Liver (tissue), 9 donors: ENCODE measurements around the gene CARM1. TPM values are rescaled to one million over a fixed set of nuclear protein-coding genes. Genes with fewer than 3 reads are reported as not detected.

Experiments
- DNase-seq: peaks from one replicate; pipeline ENCODE4 v3.0.0-alpha.2; 2017; ENCODE audit warnings: low spot score
- H3K27ac ChIP-seq, 2 donors: one replicate each; pipeline ENCODE4 v1.7.0; 2013; ENCODE audit warnings: inconsistent platforms in 2 of 2, low read length in 2 of 2, control low read depth in 1 of 2, low read depth in 1 of 2, mild to moderate bottlenecking in 1 of 2
- H3K27me3 ChIP-seq, 4 donors: one replicate each; pipeline versions ENCODE4 v1.6.1 to v1.7.0; 2013; ENCODE audit warnings: low read length in 3 of 4, inconsistent platforms in 1 of 4, mild to moderate bottlenecking in 1 of 4, moderate library complexity in 1 of 4; ENCODE audit not compliant: control insufficient read depth in 4 of 4, insufficient read depth in 4 of 4
- H3K36me3 ChIP-seq, 4 donors: one replicate each; pipeline versions ENCODE4 v1.6.1 to v1.7.0; 2013; ENCODE audit warnings: low read length in 3 of 4, mild to moderate bottlenecking in 3 of 4, low read depth in 1 of 4, moderate library complexity in 1 of 4; ENCODE audit not compliant: control insufficient read depth in 4 of 4, insufficient read depth in 3 of 4
- H3K4me1 ChIP-seq, 4 donors: one replicate each; pipeline versions ENCODE4 v1.6.1 to v1.7.0; 2013; ENCODE audit warnings: low read length in 3 of 4, mild to moderate bottlenecking in 3 of 4, moderate library complexity in 1 of 4; ENCODE audit not compliant: control insufficient read depth in 4 of 4, insufficient read depth in 4 of 4
- H3K4me3 ChIP-seq, 3 donors: one replicate each; pipeline versions ENCODE4 v1.6.1 to v1.7.0; 2013; ENCODE audit warnings: low read length in 3 of 3, control low read depth in 1 of 3, low read depth in 1 of 3, mild to moderate bottlenecking in 1 of 3
- H3K9ac ChIP-seq, 2 donors: one replicate each; pipeline ENCODE4 v1.7.0; 2013; ENCODE audit warnings: low read length in 2 of 2, mild to moderate bottlenecking in 2 of 2, moderate library complexity in 2 of 2, control low read depth in 1 of 2, low read depth in 1 of 2
- H3K9me3 ChIP-seq, 4 donors: one replicate each; pipeline versions ENCODE4 v1.6.1 to v1.7.0; 2013; ENCODE audit warnings: low read length in 3 of 4; ENCODE audit not compliant: control insufficient read depth in 4 of 4
- ATF3 ChIP-seq: IDR thresholded peaks from 2 replicates; pipeline ENCODE4 v1.6.1; 2016; ENCODE audit warnings: antibody characterized with exemption
- CTCF ChIP-seq: fragments of 150-350 bp; IDR thresholded peaks from 2 replicates; pipeline ENCODE4 v1.5.1; 2017; ENCODE audit warnings: improper control_type of control experiment, low read depth, low read length; ENCODE audit not compliant: missing input control
- EGR1 ChIP-seq, 2 donors: IDR thresholded peaks; 2 replicates each; pipeline ENCODE4 v1.6.1; 2016 to 2018; ENCODE audit warnings: antibody characterized with exemption in 2 of 2, low read depth in 2 of 2
- FOXA1 ChIP-seq: IDR thresholded peaks from 2 replicates; pipeline ENCODE4 v1.6.1; 2016; ENCODE audit warnings: antibody characterized with exemption
- GABPA ChIP-seq, 2 donors: IDR thresholded peaks in 1 of 2; conservative IDR thresholded peaks in 1 of 2; 2 replicates each; pipeline ENCODE4 v1.6.1; 2016; ENCODE audit warnings: antibody characterized with exemption in 2 of 2, mild to moderate bottlenecking in 1 of 2, moderate library complexity in 1 of 2
- HNF4A ChIP-seq, 2 donors: conservative IDR thresholded peaks; 2 replicates each; pipeline ENCODE4 v1.6.1; 2016; ENCODE audit warnings: antibody characterized with exemption in 2 of 2, mild to moderate bottlenecking in 2 of 2
- HNF4G ChIP-seq: IDR thresholded peaks from 2 replicates; pipeline ENCODE4 v1.6.1; 2016; ENCODE audit warnings: antibody characterized with exemption
- JUND ChIP-seq, 2 donors: IDR thresholded peaks; 2 replicates each; pipeline ENCODE4 v1.6.1; 2016; ENCODE audit warnings: antibody characterized with exemption in 2 of 2
- MAX ChIP-seq: IDR thresholded peaks from 2 replicates; pipeline ENCODE4 v1.6.1; 2016; ENCODE audit warnings: antibody characterized with exemption
- NR2F2 ChIP-seq: IDR thresholded peaks from 2 replicates; pipeline ENCODE4 v1.6.1; 2016; ENCODE audit warnings: antibody characterized with exemption
- RAD21 ChIP-seq, 2 donors: IDR thresholded peaks; 2 replicates each; pipeline ENCODE4 v1.6.1; 2016; ENCODE audit warnings: antibody characterized with exemption in 2 of 2, mild to moderate bottlenecking in 2 of 2
- REST ChIP-seq: IDR thresholded peaks from 2 replicates; pipeline ENCODE4 v1.6.1; 2016; ENCODE audit warnings: antibody characterized with exemption, mild to moderate bottlenecking
- RXRA ChIP-seq, 2 donors: IDR thresholded peaks; 2 replicates each; pipeline ENCODE4 v1.6.1; 2017 to 2018; ENCODE audit warnings: antibody characterized with exemption in 2 of 2, mild to moderate bottlenecking in 1 of 2
- SP1 ChIP-seq: IDR thresholded peaks from 2 replicates; pipeline ENCODE4 v1.6.1; 2018; ENCODE audit warnings: antibody characterized with exemption, mild to moderate bottlenecking
- YY1 ChIP-seq: IDR thresholded peaks from 2 replicates; pipeline ENCODE4 v1.6.1; 2016; ENCODE audit warnings: antibody characterized with exemption, mild to moderate bottlenecking
- ZBTB33 ChIP-seq: IDR thresholded peaks from 2 replicates; pipeline ENCODE4 v1.6.1; 2016; ENCODE audit warnings: antibody characterized with exemption
- WGBS: extraction: QIAGEN DNeasy Blood & Tissue Kit; methylation state at CpG from one replicate; pipeline ENCODE4 v1.1.7; 2013; 5-methylcytosine and 5-hydroxymethylcytosine counted together
- polyA plus RNA-seq, 2 donors: library from polyadenylated mRNA; stranded (reverse) in 1 of 2; unstranded in 1 of 2; fragments of 200-250 nt in 1 of 2; fragments of >200 nt in 1 of 2; fragmentation: Nextera tagmentation in 1 of 2; extraction: Ambion mirVana in 1 of 2; gene quantifications; one replicate each; pipeline versions ENCODE4 v1.2.1 to v1.2.3, GENCODE V29; 2013 to 2015
- total RNA-seq, 2 donors: library from RNA; depleted of rRNA; stranded (reverse); fragments of >200 nt; gene quantifications; one replicate each; pipeline ENCODE4 v1.2.3, GENCODE V29; 2014
- donor health status: healthy.
- donor health status: healthy.
- donor health status: healthy.
- donor health status: healthy.
- donor health status: healthy.

The CARM1 gene
- total and polyA plus RNA-seq, 4 donors = 5.1 to 18.3 (median 15.1) TPM

- no peak overlapping the region for H3K4me3 ChIP-seq
- DNase-seq = no peak
- H3K27ac ChIP-seq = no peak overlapping the region
- 83% methylated on average over 7 of the region's 7 CpGs for WGBS
- H3K9ac ChIP-seq = no peak overlapping the region
- H3K9me3 ChIP-seq = no peaks in the 10 kb centered on the region
- no peaks in the 10 kb centered on the region for H3K27me3 ChIP-seq
- TF ChIP-seq GABPA (IDR thresholded peaks at IDR 0.05 in 1 of 2, conservative IDR thresholded peaks at IDR 0.05 in 1 of 2) = no peak
- H3K4me1 ChIP-seq = no peaks in the 10 kb centered on the region
- no peaks in the 10 kb centered on the region for H3K36me3 ChIP-seq
Measured at GRCh38 chr19:10852941-10853340, 18.4 kb upstream of the CARM1 start.

- Histone ChIP-seq H3K9me3 (no peaks in the 10 kb centered on the region), H3K27me3 (no peaks in the 10 kb centered on the region), H3K4me1 (no peaks in the 10 kb centered on the region), H3K9ac (no peak overlapping the region), H3K27ac (no peak overlapping the region), H3K36me3 (no peaks in the 10 kb centered on the region), H3K4me3 (no peak overlapping the region)
- no peak for TF ChIP-seq YY1
- TF ChIP-seq HNF4G = no peak
- TF ChIP-seq EGR1 (IDR thresholded peaks at IDR 0.05; ENCODE audit: low read depth in 2 of 2) = no peak
- no peak for TF ChIP-seq ATF3
- no peak for TF ChIP-seq CTCF
- no peak for TF ChIP-seq JUND (IDR thresholded peaks at IDR 0.05)
- no peak for TF ChIP-seq NR2F2
- TF ChIP-seq SP1 = no peak
- TF ChIP-seq RAD21 (IDR thresholded peaks at IDR 0.05) = no peak
- TF ChIP-seq RXRA (IDR thresholded peaks at IDR 0.05) = no peak
- no peak for TF ChIP-seq ZBTB33
- no peak for TF ChIP-seq GABPA (IDR thresholded peaks at IDR 0.05 in 1 of 2, conservative IDR thresholded peaks at IDR 0.05 in 1 of 2)
- no peak for TF ChIP-seq REST
- TF ChIP-seq FOXA1 = no peak
- TF ChIP-seq HNF4A (conservative IDR thresholded peaks at IDR 0.05) = no peak
- TF ChIP-seq MAX = no peak
- 78% methylated on average over 7 of the region's 7 CpGs for WGBS
- DNase-seq = no peak
Measured at GRCh38 chr19:10854350-10855089, 16.8 kb upstream of the CARM1 start.
